Endothelial cell of hepatic sinusoid (primary cell): ENCODE data around the gene SI.
"Not testable (repeated sequence)": the region's sequence is repeated elsewhere in the genome, so short reads cannot be mapped to it uniquely, and the experiment has no call there.

Experiments used
- in situ Hi-C: cut with HindIII; loops from 2 replicates; pipeline ENCODE4 v1.10.0; 2017; ENCODE audit warnings: low sequenced_read_pairs

The SI gene

GRCh38 chr3:165078293-165078692 is at the start of gene SI:
TSS of gene SI (minus strand) at chr3:165078496. CDS start at chr3:165076012, 2,484 bp downstream.
- in situ Hi-C loops, result no loop called here

- in situ Hi-C loops, result no loop called here
Observed at GRCh38 chr3:165125836-165126235, 47.5 kb upstream of the SI start.

- in situ Hi-C loops, result no loop called here
Observed at GRCh38 chr3:165111401-165111800, 33.1 kb upstream of the SI start.

- in situ Hi-C loops, result no loop called here
Observed at GRCh38 chr3:165103616-165104015, 25.3 kb upstream of the SI start.

GRCh38 chr3:165082650-165083049 is 4.4 kb upstream of the SI start:
- in situ Hi-C loops, result no loop called here

GRCh38 chr3:165081183-165081582 is 2.9 kb upstream of the SI start:
- in situ Hi-C loops, result no loop called here

GRCh38 chr3:165075695-165076094 is 2.6 kb downstream of the SI start:
- in situ Hi-C loops, result no loop called here

GRCh38 chr3:165070682-165071081 is 7.6 kb downstream of the SI start:
- in situ Hi-C loops, result no loop called here

GRCh38 chr3:165056510-165056909 is 21.8 kb downstream of the SI start:
- in situ Hi-C loops, result no loop called here

GRCh38 chr3:165040186-165040585 is 38.1 kb downstream of the SI start:
- in situ Hi-C loops, result no loop called here

- in situ Hi-C loops, result no loop called here
Observed at GRCh38 chr3:165011557-165011956, 66.7 kb downstream of the SI start.

GRCh38 chr3:164984947-164985346 is 93.3 kb downstream of the SI start:
- in situ Hi-C loops, result no loop called here

- in situ Hi-C loops, result no loop called here
Observed at GRCh38 chr3:164962610-164963009, 115.7 kb downstream of the SI start.

- in situ Hi-C loops, result no loop called here
Observed at GRCh38 chr3:164952966-164953365, 125.3 kb downstream of the SI start.

GRCh38 chr3:164951403-164951802 is 126.9 kb downstream of the SI start:
- in situ Hi-C loops, result not testable (repeated sequence)

- in situ Hi-C loops, result no loop called here
Observed at GRCh38 chr3:164940745-164941144, 137.6 kb downstream of the SI start.

- in situ Hi-C loops, result no loop called here
Observed at GRCh38 chr3:164929642-164930041, 148.7 kb downstream of the SI start.
